Activated B cell treated with CpG ODN at 0.5 μM for 24 hours (primary cell): ENCODE data around the gene LRIG2. TPM values are rescaled to one million over a fixed set of nuclear protein-coding genes. Genes with fewer than 3 reads are reported as not detected.

Experiments used
- ATAC-seq: fragments of 200-7000 bp; cut with Tn5 transposase; one replicate; pipeline ENCODE4 v1.10.0; 2021; ENCODE audit warnings: low read depth, mild to moderate bottlenecking, moderate library complexity
- CTCF ChIA-PET: fragments of 350-600 bp; sonication (Branson Sonifier 250); formaldehyde crosslinking; loops from one replicate; lab custom pipeline; 2021; ENCODE audit warnings: antibody characterized with exemption; lab: Charles Lee
- POLR2A ChIA-PET: fragments of 350-600 bp; sonication (Branson Sonifier 250); formaldehyde crosslinking; loops from one replicate; lab custom pipeline; 2021; ENCODE audit warnings: antibody characterized with exemption; lab: Charles Lee
- DNase-seq: peaks from one replicate; pipeline ENCODE4 v3.0.0; 2022
- H3K27ac Mint-ChIP-seq: one replicate; pipeline ENCODE4 v1.8.0; 2020; ENCODE audit warnings: mixed read lengths
- H3K27me3 Mint-ChIP-seq: one replicate; pipeline ENCODE4 v1.8.0; 2021; ENCODE audit warnings: mixed read lengths
- H3K36me3 Mint-ChIP-seq: one replicate; pipeline ENCODE4 v1.8.0; 2021; ENCODE audit warnings: low read depth, mixed read lengths
- H3K4me1 Mint-ChIP-seq: one replicate; pipeline ENCODE4 v1.8.0; 2021; ENCODE audit warnings: mixed read lengths
- H3K4me3 Mint-ChIP-seq: one replicate; pipeline ENCODE4 v1.8.0; 2020; ENCODE audit warnings: mild to moderate bottlenecking, mixed read lengths
- H3K9me3 Mint-ChIP-seq: one replicate; pipeline ENCODE4 v1.8.0; 2020; ENCODE audit warnings: mixed read lengths
- intact Hi-C: fragments of 100-400 bp; cut with micrococcal nuclease; formaldehyde crosslinking; loops from one replicate; pipeline ENCODE4 v1.15.1; 2024
- total RNA-seq: library from RNA; stranded (reverse); gene quantifications from 2 replicates; pipeline ENCODE4 v1.2.3, GENCODE V29; 2022
- TF ChIP-seq, protein P1 (sequence below): fragments of 200-600 bp; IDR thresholded peaks from one replicate; pipeline ENCODE4 v1.8.0; 2022; ENCODE audit warnings: antibody characterized with exemption, mild to moderate bottlenecking

Gene LRIG2
- total RNA-seq, 1 donor from 2014 or later = 30.7 TPM

DNA sequence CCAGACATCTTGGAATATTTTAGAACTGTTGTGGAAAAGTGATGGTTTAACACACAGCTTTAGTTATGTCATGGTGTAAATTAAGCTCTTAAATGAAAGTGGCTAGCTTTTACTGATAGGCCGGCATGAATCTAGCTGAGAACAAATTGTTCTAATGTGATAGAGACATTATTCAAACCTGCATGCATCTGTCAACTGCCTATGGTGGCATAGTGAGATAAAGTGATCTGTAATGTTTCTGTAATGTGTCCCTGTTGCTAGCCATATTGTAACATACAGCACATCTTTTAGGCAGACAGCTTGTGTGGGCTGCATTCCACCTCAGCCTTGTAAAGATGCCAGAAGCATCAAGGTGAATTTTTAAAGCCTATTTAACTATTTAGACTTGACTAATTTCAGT lies 16.0 kb downstream of the LRIG2 start:
- no peak overlapping the region for H3K4me3 Mint-ChIP-seq
- H3K36me3 Mint-ChIP-seq = peaks cover 45% of the 10 kb centered on the region
- intact Hi-C loops = no loop called here
- no peaks in the 10 kb centered on the region for H3K9me3 Mint-ChIP-seq
- DNase-seq = no peak
- POLR2A ChIA-PET = no interaction called here
- ATAC-seq = no peak
- TF ChIP-seq, protein P1, sequence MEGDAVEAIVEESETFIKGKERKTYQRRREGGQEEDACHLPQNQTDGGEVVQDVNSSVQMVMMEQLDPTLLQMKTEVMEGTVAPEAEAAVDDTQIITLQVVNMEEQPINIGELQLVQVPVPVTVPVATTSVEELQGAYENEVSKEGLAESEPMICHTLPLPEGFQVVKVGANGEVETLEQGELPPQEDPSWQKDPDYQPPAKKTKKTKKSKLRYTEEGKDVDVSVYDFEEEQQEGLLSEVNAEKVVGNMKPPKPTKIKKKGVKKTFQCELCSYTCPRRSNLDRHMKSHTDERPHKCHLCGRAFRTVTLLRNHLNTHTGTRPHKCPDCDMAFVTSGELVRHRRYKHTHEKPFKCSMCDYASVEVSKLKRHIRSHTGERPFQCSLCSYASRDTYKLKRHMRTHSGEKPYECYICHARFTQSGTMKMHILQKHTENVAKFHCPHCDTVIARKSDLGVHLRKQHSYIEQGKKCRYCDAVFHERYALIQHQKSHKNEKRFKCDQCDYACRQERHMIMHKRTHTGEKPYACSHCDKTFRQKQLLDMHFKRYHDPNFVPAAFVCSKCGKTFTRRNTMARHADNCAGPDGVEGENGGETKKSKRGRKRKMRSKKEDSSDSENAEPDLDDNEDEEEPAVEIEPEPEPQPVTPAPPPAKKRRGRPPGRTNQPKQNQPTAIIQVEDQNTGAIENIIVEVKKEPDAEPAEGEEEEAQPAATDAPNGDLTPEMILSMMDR = no peak
- CTCF ChIA-PET = no interaction called here
- H3K27ac Mint-ChIP-seq = peak overlapping the region; percentile 18
- H3K27me3 Mint-ChIP-seq = no peaks in the 10 kb centered on the region
- H3K4me1 Mint-ChIP-seq = peaks cover 2% of the 10 kb centered on the region

DNA sequence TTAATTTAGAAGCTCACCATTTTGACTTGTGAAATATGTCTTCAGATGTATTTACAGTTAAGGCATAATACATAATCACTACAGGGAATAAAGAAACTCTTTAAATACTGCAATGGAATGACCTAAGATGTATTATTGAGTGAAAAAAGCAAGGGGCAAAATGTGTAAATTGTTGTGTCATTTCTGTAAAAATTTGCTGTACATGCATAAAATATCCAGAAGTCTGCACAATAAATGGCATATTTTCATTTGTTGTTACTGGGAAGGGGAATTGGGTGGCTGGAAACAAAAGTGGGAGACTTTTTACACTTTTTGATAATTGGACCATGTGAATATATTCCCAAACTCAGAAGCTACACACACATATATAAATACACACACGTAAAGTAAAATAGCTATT lies 17.1 kb downstream of the LRIG2 start:
- H3K4me1 Mint-ChIP-seq = peaks cover 2% of the 10 kb centered on the region
- TF ChIP-seq, protein P1 = no peak
- CTCF ChIA-PET = interaction anchor here (0.6 to 2.1 kb wide), 2 partner anchors 17 to 248 kb away, joined by 4 to 6 read pairs; partner anchors contain the start of gene LRIG2
- no peak overlapping the region for H3K27ac Mint-ChIP-seq
- POLR2A ChIA-PET = interaction anchor here (0.6 kb wide), 1 partner anchor 476 kb away, joined by 9 read pairs; no protein-coding TSS in a partner anchor
- H3K36me3 Mint-ChIP-seq = peaks cover 51% of the 10 kb centered on the region
- ATAC-seq (no peak), DNase-seq (no peak)
- intact Hi-C loops = no loop called here
- H3K27me3 Mint-ChIP-seq = no peaks in the 10 kb centered on the region
- H3K9me3 Mint-ChIP-seq = no peaks in the 10 kb centered on the region
- no peak overlapping the region for H3K4me3 Mint-ChIP-seq

DNA sequence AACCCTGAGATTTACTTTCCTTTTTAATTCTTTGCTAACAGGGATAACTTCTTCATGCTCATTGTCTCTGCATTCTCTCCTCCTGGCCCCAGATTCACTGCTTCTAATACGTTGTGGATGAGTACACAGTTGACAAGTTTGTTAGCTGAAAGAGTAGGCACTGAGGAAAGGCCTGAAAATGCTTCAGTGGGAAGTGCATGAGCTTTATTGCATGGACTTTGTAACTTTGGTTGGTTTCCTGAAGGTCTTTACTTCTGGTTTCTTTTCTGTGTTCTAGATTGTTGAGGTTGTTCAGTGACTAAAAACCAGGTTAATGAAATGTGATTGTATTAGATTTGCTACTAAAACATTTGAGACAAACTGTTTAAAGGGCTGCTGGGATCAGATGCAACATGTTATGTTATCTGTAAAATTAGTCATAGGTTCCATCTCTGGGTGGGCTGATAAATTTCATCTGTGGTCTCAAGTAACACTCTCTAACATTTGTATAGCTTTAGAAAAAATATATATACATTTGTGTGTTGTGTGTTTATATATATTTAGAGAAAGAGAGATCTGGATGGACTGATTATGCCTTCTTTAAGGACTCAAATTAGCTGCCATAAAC lies 19.1 kb downstream of the LRIG2 start:
- peaks cover 58% of the 10 kb centered on the region for H3K36me3 Mint-ChIP-seq

DNA sequence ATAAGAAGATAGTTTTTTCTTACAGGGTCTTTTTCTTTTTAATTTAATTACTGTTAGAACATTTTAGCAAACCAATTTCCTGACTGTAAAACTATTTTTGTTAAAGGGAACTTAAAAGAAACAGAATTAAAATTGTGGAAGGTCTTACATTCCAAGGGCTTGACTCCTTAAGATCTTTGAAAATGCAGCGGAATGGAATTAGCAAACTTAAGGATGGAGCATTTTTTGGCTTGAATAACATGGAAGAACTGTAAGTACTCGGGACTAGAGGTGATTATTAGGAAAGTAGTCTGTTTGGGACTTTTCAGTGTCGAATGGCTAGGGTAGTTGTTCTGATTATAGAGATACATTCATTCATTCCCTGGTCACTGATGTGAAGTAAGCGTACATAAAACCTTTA lies 21.5 kb downstream of the LRIG2 start:
- no peaks in the 10 kb centered on the region for H3K4me1 Mint-ChIP-seq
- no peak overlapping the region for H3K27ac Mint-ChIP-seq
- no peak for DNase-seq

More for the DNA sequence above, 19.1 kb downstream of the LRIG2 start:
- intact Hi-C loops = no loop called here
- ChIA-PET POLR2A (no interaction called here), CTCF (no interaction called here)
- Mint-ChIP-seq H3K4me1 (peaks cover 2% of the 10 kb centered on the region), H3K27ac (no peak overlapping the region), H3K4me3 (no peak overlapping the region), H3K9me3 (no peaks in the 10 kb centered on the region), H3K27me3 (no peaks in the 10 kb centered on the region)
- TF ChIP-seq, protein P1 = no peak
- DNase-seq = no peak
- no peak for ATAC-seq

DNA sequence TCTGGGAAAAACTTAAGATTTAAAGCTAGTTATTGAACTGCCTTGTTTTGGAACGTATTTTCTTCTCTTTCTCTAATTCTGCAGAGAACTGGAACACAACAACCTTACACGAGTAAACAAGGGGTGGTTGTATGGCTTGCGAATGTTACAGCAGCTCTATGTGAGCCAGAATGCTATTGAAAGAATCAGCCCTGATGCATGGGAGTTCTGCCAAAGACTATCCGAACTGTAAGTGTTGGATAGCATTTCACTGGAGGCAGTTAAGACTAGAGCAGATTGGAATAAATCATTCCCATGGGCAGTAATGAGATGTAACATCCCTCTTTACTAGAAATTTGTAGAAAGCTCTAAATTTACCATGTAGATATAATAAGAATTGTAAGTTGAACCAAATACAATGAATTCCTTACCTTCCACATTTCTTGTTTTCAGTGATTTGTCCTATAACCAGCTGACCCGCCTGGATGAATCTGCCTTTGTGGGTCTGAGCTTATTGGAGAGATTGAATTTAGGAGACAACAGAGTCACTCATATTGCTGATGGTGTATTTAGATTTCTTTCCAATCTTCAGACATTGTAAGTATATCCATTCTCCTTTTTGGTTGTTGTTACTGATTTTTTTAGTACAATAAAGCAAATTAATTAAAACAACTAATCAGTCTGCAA lies 22.9 kb downstream of the LRIG2 start:
- H3K4me1 Mint-ChIP-seq = no peaks in the 10 kb centered on the region
- POLR2A ChIA-PET = no interaction called here

More for the DNA sequence above, 21.5 kb downstream of the LRIG2 start:
- Mint-ChIP-seq H3K9me3 (no peaks in the 10 kb centered on the region), H3K4me3 (no peak overlapping the region), H3K36me3 (peaks cover 72% of the 10 kb centered on the region), H3K27me3 (no peaks in the 10 kb centered on the region)
- POLR2A ChIA-PET = no interaction called here
- CTCF ChIA-PET = interaction anchor here (2.3 kb wide), 1 partner anchor 22 kb away, joined by 6 read pairs; the partner anchor contains the start of gene LRIG2
- intact Hi-C loops = no loop called here
- no peak for ATAC-seq
- TF ChIP-seq, protein P1 = no peak

More for the DNA sequence above, 22.9 kb downstream of the LRIG2 start:
- no peaks in the 10 kb centered on the region for H3K27me3 Mint-ChIP-seq
- H3K4me3 Mint-ChIP-seq = no peak overlapping the region
- no peaks in the 10 kb centered on the region for H3K9me3 Mint-ChIP-seq
- CTCF ChIA-PET = interaction anchor here (2.3 kb wide), 1 partner anchor 23 kb away, joined by 6 read pairs; the partner anchor contains the start of gene LRIG2
- TF ChIP-seq, protein P1 = no peak
- ATAC-seq = no peak
- H3K27ac Mint-ChIP-seq = no peak overlapping the region
- intact Hi-C loops = no loop called here
- H3K36me3 Mint-ChIP-seq = peaks cover 80% of the 10 kb centered on the region
- DNase-seq = no peak
